ENCODE results near the gene CNTN5. TPM values are rescaled to one million over a fixed set of nuclear protein-coding genes. Genes with fewer than 3 reads are reported as not detected.

CNTN5 gene
- total RNA-seq, 1 donor from 2014 or later = 1.6 TPM

- H3K27me3 Mint-ChIP-seq (ENCODE audit: unreplicated experiment) = peaks cover 2% of the 10 kb centered on the region
- no peak for DNase-seq
- no peak overlapping the region for H3K4me3 Mint-ChIP-seq (ENCODE audit: unreplicated experiment)
- no peak overlapping the region for H3K27ac Mint-ChIP-seq (ENCODE audit: unreplicated experiment)
- peaks cover 5% of the 10 kb centered on the region for H3K9me3 Mint-ChIP-seq (ENCODE audit: unreplicated experiment)
- H3K36me3 Mint-ChIP-seq (ENCODE audit: unreplicated experiment) = no peaks in the 10 kb centered on the region
- peaks cover 18% of the 10 kb centered on the region for H3K4me1 Mint-ChIP-seq (ENCODE audit: low read depth, unreplicated experiment)
- TF ChIP-seq CTCF (IDR thresholded peaks at IDR 0.05; ENCODE audit: partially characterized antibody, unreplicated experiment) = no peak
Measured at GRCh38 chr11:99320769-99321290, 300.1 kb downstream of the CNTN5 start.

- peaks cover 2% of the 10 kb centered on the region for H3K27me3 Mint-ChIP-seq (ENCODE audit: unreplicated experiment)
- no peak overlapping the region for H3K4me3 Mint-ChIP-seq (ENCODE audit: unreplicated experiment)
- no peak for TF ChIP-seq CTCF (IDR thresholded peaks at IDR 0.05; ENCODE audit: partially characterized antibody, unreplicated experiment)
- peaks cover 2% of the 10 kb centered on the region for H3K9me3 Mint-ChIP-seq (ENCODE audit: unreplicated experiment)
- no peak for DNase-seq
- no peaks in the 10 kb centered on the region for H3K36me3 Mint-ChIP-seq (ENCODE audit: unreplicated experiment)
- H3K27ac Mint-ChIP-seq (ENCODE audit: unreplicated experiment) = no peak overlapping the region
- peaks cover 2% of the 10 kb centered on the region for H3K4me1 Mint-ChIP-seq (ENCODE audit: low read depth, unreplicated experiment)
Measured at GRCh38 chr11:99325847-99326246, 305.1 kb downstream of the CNTN5 start.

GRCh38 chr11:99327066-99327465, 306.3 kb downstream of the CNTN5 start:
- H3K36me3 Mint-ChIP-seq (ENCODE audit: unreplicated experiment) = no peaks in the 10 kb centered on the region
- TF ChIP-seq CTCF (IDR thresholded peaks at IDR 0.05; ENCODE audit: partially characterized antibody, unreplicated experiment) = no peak
- H3K4me1 Mint-ChIP-seq (ENCODE audit: low read depth, unreplicated experiment) = peaks cover 2% of the 10 kb centered on the region
- no peak for DNase-seq
- no peaks in the 10 kb centered on the region for H3K27me3 Mint-ChIP-seq (ENCODE audit: unreplicated experiment)
- no peak overlapping the region for H3K27ac Mint-ChIP-seq (ENCODE audit: unreplicated experiment)
- H3K4me3 Mint-ChIP-seq (ENCODE audit: unreplicated experiment) = no peak overlapping the region
- peaks cover 2% of the 10 kb centered on the region for H3K9me3 Mint-ChIP-seq (ENCODE audit: unreplicated experiment)

- Mint-ChIP-seq H3K27me3 (ENCODE audit: unreplicated experiment) (no peaks in the 10 kb centered on the region), H3K4me3 (ENCODE audit: unreplicated experiment) (no peak overlapping the region), H3K4me1 (ENCODE audit: low read depth, unreplicated experiment) (peaks cover 2% of the 10 kb centered on the region), H3K36me3 (ENCODE audit: unreplicated experiment) (no peaks in the 10 kb centered on the region), H3K9me3 (ENCODE audit: unreplicated experiment) (peaks cover 2% of the 10 kb centered on the region), H3K27ac (ENCODE audit: unreplicated experiment) (no peak overlapping the region)
- no peak for TF ChIP-seq CTCF (IDR thresholded peaks at IDR 0.05; ENCODE audit: partially characterized antibody, unreplicated experiment)
- DNase-seq = no peak
Measured at GRCh38 chr11:99327527-99327926, 306.8 kb downstream of the CNTN5 start.

- Mint-ChIP-seq H3K9me3 (ENCODE audit: unreplicated experiment) (no peaks in the 10 kb centered on the region), H3K4me3 (ENCODE audit: unreplicated experiment) (no peak overlapping the region), H3K27me3 (ENCODE audit: unreplicated experiment) (no peaks in the 10 kb centered on the region), H3K27ac (ENCODE audit: unreplicated experiment) (no peak overlapping the region), H3K4me1 (ENCODE audit: low read depth, unreplicated experiment) (no peaks in the 10 kb centered on the region), H3K36me3 (ENCODE audit: unreplicated experiment) (no peaks in the 10 kb centered on the region)
- no peak for DNase-seq
- TF ChIP-seq CTCF (IDR thresholded peaks at IDR 0.05; ENCODE audit: partially characterized antibody, unreplicated experiment) = no peak
Measured at GRCh38 chr11:99333621-99334020, 312.9 kb downstream of the CNTN5 start.
